ENCODE data around the gene ZNF500.

Gene ZNF500

GRCh38 chr16:4713663-4714501, 53.1 kb downstream of the ZNF500 start:
- DNase-seq (ENCODE audit: low read depth in 1 of 2, low spot score in 1 of 2), result no peak

- no peak for DNase-seq (ENCODE audit: low read depth in 1 of 2, low spot score in 1 of 2)
These were observed 57.5 kb downstream of the ZNF500 start for GRCh38 chr16:4709481-4709880.

GRCh38 chr16:4706871-4707270, 60.1 kb downstream of the ZNF500 start:
- DNase-seq (ENCODE audit: low read depth in 1 of 2, low spot score in 1 of 2), result no peak

- DNase-seq (ENCODE audit: low read depth in 1 of 2, low spot score in 1 of 2), result no peak
These were observed 62.0 kb downstream of the ZNF500 start for GRCh38 chr16:4704913-4705312.

DNA sequence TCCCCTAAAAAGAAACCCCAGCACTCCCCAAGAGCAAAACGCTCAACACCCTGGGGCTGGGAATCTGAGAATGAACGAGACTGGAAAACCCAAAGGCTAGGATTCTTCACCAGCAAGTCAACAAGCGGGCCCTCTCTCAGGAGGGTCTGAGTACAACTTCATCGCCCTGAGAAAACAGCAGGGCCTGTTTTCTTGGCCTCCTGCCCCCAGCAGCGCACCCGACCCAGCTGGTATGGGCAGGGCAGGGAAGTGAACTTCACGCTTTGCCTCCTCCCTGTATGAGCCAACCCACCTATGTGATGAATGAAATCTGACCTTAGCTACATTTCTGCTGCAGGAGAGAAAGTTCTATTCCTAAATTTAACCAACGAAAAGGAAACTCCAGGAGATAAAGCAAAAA, 62.5 kb downstream of the ZNF500 start:
- no peak for DNase-seq (ENCODE audit: low read depth in 1 of 2, low spot score in 1 of 2)

- DNase-seq (ENCODE audit: low read depth in 1 of 2, low spot score in 1 of 2), result no peak
These were observed 63.1 kb downstream of the ZNF500 start for GRCh38 chr16:4703906-4704305.

DNA sequence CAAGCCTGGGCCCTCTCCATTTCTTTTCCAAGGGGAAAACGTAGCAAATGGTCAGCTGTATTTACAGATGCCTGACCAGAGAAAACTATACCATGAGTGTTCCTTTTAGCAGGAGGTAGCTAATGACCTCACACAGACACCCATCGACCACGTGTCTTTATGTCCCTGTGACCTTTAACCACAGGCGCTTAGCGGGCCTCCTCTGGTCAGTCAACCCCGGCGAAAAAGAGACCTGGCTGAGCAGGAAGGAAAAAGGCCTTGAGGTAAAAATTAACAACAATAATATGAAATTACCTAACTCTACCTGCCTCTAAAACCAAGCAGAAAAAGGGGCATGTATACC, 64.5 kb downstream of the ZNF500 start:
- DNase-seq (ENCODE audit: low read depth in 1 of 2, low spot score in 1 of 2), result no peak

GRCh38 chr16:4701791-4702465, 65.0 kb downstream of the ZNF500 start:
- no peak for DNase-seq (ENCODE audit: low read depth in 1 of 2, low spot score in 1 of 2)

- DNase-seq (ENCODE audit: low read depth in 1 of 2, low spot score in 1 of 2), result no peak
These were observed 65.8 kb downstream of the ZNF500 start for GRCh38 chr16:4700997-4701743.

- no peak for DNase-seq (ENCODE audit: low read depth in 1 of 2, low spot score in 1 of 2)
These were observed 66.5 kb downstream of the ZNF500 start for GRCh38 chr16:4700380-4700996.

DNA sequence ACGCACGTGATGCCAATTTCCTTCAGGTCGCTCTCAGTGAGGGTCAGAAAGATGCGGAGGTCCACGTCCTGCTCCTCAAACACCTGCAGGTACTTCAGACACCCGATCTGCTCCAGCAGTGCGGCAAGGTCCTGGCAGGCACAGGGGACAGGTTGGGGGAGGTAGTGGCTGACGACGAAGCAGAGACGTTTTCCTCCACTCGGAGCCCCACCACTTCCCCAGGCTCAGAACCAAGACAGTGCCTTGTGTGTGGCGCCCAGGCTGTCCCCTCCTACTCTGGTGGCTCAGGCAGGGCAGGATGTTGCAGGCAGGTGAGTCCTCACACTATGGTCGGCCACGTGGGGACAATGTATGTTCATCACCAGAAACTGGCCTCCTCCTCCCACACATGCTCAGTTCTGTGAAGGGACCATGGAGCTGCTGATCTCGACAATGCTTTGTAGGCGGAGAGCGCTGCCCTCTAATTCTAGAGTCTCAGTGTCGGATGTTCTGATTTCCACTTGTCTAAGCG, 67.9 kb downstream of the ZNF500 start:
- DNase-seq (ENCODE audit: low read depth in 1 of 2, low spot score in 1 of 2), result no peak

DNA sequence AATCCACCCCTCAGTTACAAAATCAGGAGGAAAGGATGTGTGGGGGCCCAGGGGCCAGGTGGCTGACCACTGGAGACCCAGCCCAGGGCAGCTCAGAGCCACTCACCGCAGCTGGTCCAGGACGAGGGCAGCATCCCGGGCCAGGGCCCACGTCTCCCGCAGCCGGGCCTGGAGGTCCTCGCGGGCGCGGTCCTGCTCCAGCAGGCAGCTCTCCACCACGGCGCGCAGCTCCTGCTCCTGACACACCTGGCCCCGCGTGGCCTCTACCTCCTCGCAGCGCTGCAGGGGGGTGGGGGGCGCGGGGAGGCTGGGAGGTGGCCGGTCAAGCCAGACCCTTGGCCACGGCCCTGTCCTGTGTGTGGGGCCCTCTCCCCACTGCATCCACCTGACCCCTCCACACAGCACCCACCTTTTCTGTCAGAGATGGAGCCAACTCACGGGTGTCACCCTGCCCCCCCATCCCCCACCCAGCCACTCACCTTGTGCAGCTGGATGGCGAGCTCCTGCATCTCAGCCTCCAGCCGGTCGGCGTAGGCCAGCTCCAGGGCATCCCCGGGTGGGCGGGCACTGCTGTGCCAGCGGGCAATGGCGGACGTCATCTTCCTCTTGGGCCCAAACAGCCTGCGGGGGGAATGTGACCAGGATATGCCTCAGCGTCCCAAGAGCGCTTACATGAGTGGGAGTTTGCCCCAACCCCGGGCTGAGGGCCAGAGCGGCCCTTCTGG, 68.5 kb downstream of the ZNF500 start:
- no peak for DNase-seq (ENCODE audit: low read depth in 1 of 2, low spot score in 1 of 2)

Data from activated T-helper 1 cell treated with anti-CD3 and anti-CD28 coated beads, Interleukin-2, amount 50 U/mL, for 16 hours (primary cell).